Subcutaneous abdominal adipose tissue (tissue), 5 donors: ENCODE data around the gene DIPK1B.

Source experiments
- H3K27ac ChIP-seq: one replicate; pipeline ENCODE4 v1.7.0; 2013; ENCODE audit warnings: low read depth, mild to moderate bottlenecking, inconsistent platforms, low read length, moderate library complexity
- H3K27me3 ChIP-seq, 5 donors: one replicate each; pipeline ENCODE4 v1.7.0; 2013; ENCODE audit warnings: low read length in 5 of 5, inconsistent platforms in 1 of 5; ENCODE audit not compliant: control insufficient read depth in 5 of 5, insufficient read depth in 4 of 5
- H3K36me3 ChIP-seq, 5 donors: one replicate each; pipeline ENCODE4 v1.7.0; 2013; ENCODE audit warnings: low read length in 5 of 5; ENCODE audit not compliant: control insufficient read depth in 5 of 5, insufficient read depth in 5 of 5
- H3K4me1 ChIP-seq, 5 donors: one replicate each; pipeline ENCODE4 v1.7.0; 2013; ENCODE audit warnings: low read length in 5 of 5, mild to moderate bottlenecking in 3 of 5, moderate library complexity in 1 of 5; ENCODE audit not compliant: control insufficient read depth in 5 of 5, insufficient read depth in 5 of 5
- H3K4me3 ChIP-seq, 5 donors: one replicate each; pipeline ENCODE4 v1.7.0; 2013; ENCODE audit warnings: low read length in 5 of 5, low read depth in 1 of 5
- H3K9ac ChIP-seq, 5 donors: one replicate each; pipeline ENCODE4 v1.7.0; 2013; ENCODE audit warnings: low read length in 5 of 5, mild to moderate bottlenecking in 4 of 5, moderate library complexity in 3 of 5
- H3K9me3 ChIP-seq, 5 donors: one replicate each; pipeline ENCODE4 v1.7.0; 2013; ENCODE audit warnings: low read length in 5 of 5; ENCODE audit not compliant: control insufficient read depth in 5 of 5
- donor health status: healthy.
- donor health status: healthy.
- donor health status: healthy.
- donor health status: healthy.
- donor health status: healthy.

Gene DIPK1B

GRCh38 chr9:136743639-136744211 is 31.4 kb downstream of the DIPK1B start:
- no peak overlapping the region for H3K9ac ChIP-seq
- H3K4me3 ChIP-seq = no peak overlapping the region
- H3K9me3 ChIP-seq = no peaks in the 10 kb centered on the region
- no peaks in the 10 kb centered on the region for H3K36me3 ChIP-seq
- H3K27ac ChIP-seq = no peak overlapping the region
- H3K4me1 ChIP-seq = peaks cover 0 to 42% (median 22%) of the 10 kb centered on the region in 5 donors
- peaks cover 34 to 43% (median 38%) of the 10 kb centered on the region in 5 donors for H3K27me3 ChIP-seq

- no peak overlapping the region for H3K4me3 ChIP-seq
- peaks cover 0 to 52% (median 26%) of the 10 kb centered on the region in 5 donors for H3K4me1 ChIP-seq
- no peak overlapping the region for H3K9ac ChIP-seq
- no peaks in the 10 kb centered on the region for H3K9me3 ChIP-seq
- peaks cover 31 to 39% (median 35%) of the 10 kb centered on the region in 5 donors for H3K27me3 ChIP-seq
- H3K36me3 ChIP-seq = no peaks in the 10 kb centered on the region
- no peak overlapping the region for H3K27ac ChIP-seq
These were observed 32.4 kb downstream of the DIPK1B start for GRCh38 chr9:136744773-136745172.

- H3K9me3 ChIP-seq = no peaks in the 10 kb centered on the region
- H3K36me3 ChIP-seq = no peaks in the 10 kb centered on the region
- peaks cover 0 to 54% (median 26%) of the 10 kb centered on the region in 5 donors for H3K4me1 ChIP-seq
- H3K27me3 ChIP-seq = peaks cover 25 to 34% (median 27%) of the 10 kb centered on the region in 5 donors
- peak overlapping the region in 3 of 5 donors; percentile 16 to 33 (median 22) for H3K4me3 ChIP-seq
- no peak overlapping the region for H3K9ac ChIP-seq
- no peak overlapping the region for H3K27ac ChIP-seq
These were observed 33.2 kb downstream of the DIPK1B start for GRCh38 chr9:136745389-136746154.

- Histone ChIP-seq H3K27me3 (peaks cover 19 to 28% (median 22%) of the 10 kb centered on the region in 5 donors), H3K4me3 (peak overlapping the region in 1 of 5 donors; percentile 33)
These were observed 33.8 kb downstream of the DIPK1B start for GRCh38 chr9:136746155-136746490.

GRCh38 chr9:136746621-136747020 is 34.2 kb downstream of the DIPK1B start:
- Histone ChIP-seq H3K9ac (no peak overlapping the region), H3K4me1 (peaks cover 0 to 45% (median 16%) of the 10 kb centered on the region in 5 donors), H3K36me3 (no peaks in the 10 kb centered on the region), H3K27ac (no peak overlapping the region), H3K9me3 (peaks cover 0 to 6% (median 4%) of the 10 kb centered on the region in 5 donors), H3K4me3 (no peak overlapping the region), H3K27me3 (peaks cover 16 to 24% (median 17%) of the 10 kb centered on the region in 5 donors)

More at GRCh38 chr9:136746155-136746490, 33.8 kb downstream of the DIPK1B start:
- Histone ChIP-seq H3K36me3 (no peaks in the 10 kb centered on the region), H3K4me1 (peaks cover 0 to 50% (median 21%) of the 10 kb centered on the region in 5 donors), H3K9ac (no peak overlapping the region), H3K9me3 (peaks cover 0 to 1% (median 0%) of the 10 kb centered on the region in 5 donors), H3K27ac (no peak overlapping the region)

GRCh38 chr9:136747161-136748060 is 35.0 kb downstream of the DIPK1B start:
- no peaks in the 10 kb centered on the region for H3K36me3 ChIP-seq
- H3K27me3 ChIP-seq = peaks cover 8 to 17% (median 10%) of the 10 kb centered on the region in 5 donors
- H3K4me3 ChIP-seq = no peak overlapping the region
- H3K9me3 ChIP-seq = peaks cover 0 to 13% (median 11%) of the 10 kb centered on the region in 5 donors
- peaks cover 0 to 38% (median 8%) of the 10 kb centered on the region in 5 donors for H3K4me1 ChIP-seq
- no peak overlapping the region for H3K9ac ChIP-seq
- no peak overlapping the region for H3K27ac ChIP-seq

GRCh38 chr9:136748201-136748600 is 35.8 kb downstream of the DIPK1B start, which contains the start of gene LCN6:
Gene LCN6 (minus strand): TSS chr9:136748525. CDS start chr9:136748483, 42 bp downstream.
- peaks cover 0 to 35% (median 8%) of the 10 kb centered on the region in 5 donors for H3K4me1 ChIP-seq
- no peaks in the 10 kb centered on the region for H3K36me3 ChIP-seq
- peaks cover 0 to 17% (median 11%) of the 10 kb centered on the region in 5 donors for H3K9me3 ChIP-seq
- no peak within 1 kb of the TSS for H3K9ac ChIP-seq
- H3K27me3 ChIP-seq = peaks cover under 1 to 9% (median 2%) of the 10 kb centered on the region in 5 donors
- no peak within 1 kb of the TSS for H3K4me3 ChIP-seq
- no peak within 1 kb of the TSS for H3K27ac ChIP-seq

GRCh38 chr9:136748666-136749611 is 36.6 kb downstream of the DIPK1B start:
- Histone ChIP-seq H3K36me3 (no peaks in the 10 kb centered on the region), H3K9me3 (peaks cover 0 to 17% (median 11%) of the 10 kb centered on the region in 5 donors), H3K27ac (no peak overlapping the region), H3K27me3 (peaks cover 0 to 3% (median 0%) of the 10 kb centered on the region in 5 donors), H3K4me1 (peaks cover 0 to 35% (median 8%) of the 10 kb centered on the region in 5 donors), H3K9ac (no peak overlapping the region), H3K4me3 (no peak overlapping the region)

- Histone ChIP-seq H3K36me3 (no peaks in the 10 kb centered on the region), H3K27ac (no peak overlapping the region), H3K9me3 (peaks cover 0 to 19% (median 14%) of the 10 kb centered on the region in 5 donors), H3K27me3 (peaks cover 0 to 3% (median 0%) of the 10 kb centered on the region in 5 donors), H3K4me1 (peaks cover 0 to 32% (median 8%) of the 10 kb centered on the region in 5 donors), H3K9ac (no peak overlapping the region), H3K4me3 (no peak overlapping the region)
These were observed 38.2 kb downstream of the DIPK1B start for GRCh38 chr9:136750526-136750925.
